DMS 273 (cell line): ENCODE measurements around the gene ERP29.
"Not testable (repeated sequence)": the region's sequence is repeated elsewhere in the genome, so short reads cannot be mapped to it uniquely, and the experiment has no call there.

ENCODE experiments used
- DNase-seq: peaks from one replicate; lab custom pipeline; 2025; ENCODE audit not compliant: unreplicated experiment; lab: John Stamatoyannopoulos, UW

ERP29 gene

GRCh38 chr12:112000820-112001219, 12.4 kb upstream of the ERP29 start:
- DNase-seq: no peak

- no peak for DNase-seq
Measured at GRCh38 chr12:112001576-112001975, 11.7 kb upstream of the ERP29 start.

GRCh38 chr12:112004041-112004440, 9.2 kb upstream of the ERP29 start:
- no peak for DNase-seq

GRCh38 chr12:112005419-112006395, 7.5 kb upstream of the ERP29 start:
- DNase-seq: no peak

GRCh38 chr12:112007945-112008344, 5.3 kb upstream of the ERP29 start:
- DNase-seq: no peak

GRCh38 chr12:112008918-112009317, 4.3 kb upstream of the ERP29 start:
- no peak for DNase-seq

- DNase-seq: not testable (repeated sequence)
Measured at GRCh38 chr12:112009596-112009995, 3.6 kb upstream of the ERP29 start.

- DNase-seq: no peak
Measured at GRCh38 chr12:112010415-112011344, 2.5 kb upstream of the ERP29 start.

- DNase-seq: no peak
Measured at GRCh38 chr12:112011685-112012084, 1.5 kb upstream of the ERP29 start.

GRCh38 chr12:112013601-112014402, 576 bp downstream of the ERP29 start:
- DNase-seq: peak; percentile 86

- no peak for DNase-seq
Measured at GRCh38 chr12:112015938-112016337, 2.7 kb downstream of the ERP29 start.

GRCh38 chr12:112017041-112017440, 3.8 kb downstream of the ERP29 start:
- peak; percentile 47 for DNase-seq

GRCh38 chr12:112018571-112019237, 5.5 kb downstream of the ERP29 start:
- DNase-seq: no peak

GRCh38 chr12:112020947-112021457, 7.8 kb downstream of the ERP29 start:
- no peak for DNase-seq

GRCh38 chr12:112022241-112023016, 9.2 kb downstream of the ERP29 start:
- DNase-seq: no peak

GRCh38 chr12:112023759-112024396, 10.7 kb downstream of the ERP29 start:
- no peak for DNase-seq

GRCh38 chr12:112025808-112026375, 12.7 kb downstream of the ERP29 start:
- DNase-seq: no peak

- DNase-seq: no peak
Measured at GRCh38 chr12:112029301-112029700, 16.1 kb downstream of the ERP29 start.
